GM13976 (cell line): ENCODE measurements around the gene OR6K6.
A peak's percentile ranks its signal among the peaks of the same experiment; 100 is the strongest.

Experiments
- DNase-seq: peaks from one replicate; pipeline ENCODE4 v3.0.0; 2012; ENCODE audit warnings: low spot score
- in situ Hi-C: fragments of 300-500 bp; cut with MboI; formaldehyde crosslinking; loops from one replicate; pipeline ENCODE4 v1.12.0; 2022; ENCODE audit warnings: low sequenced_read_pairs, mixed read lengths, inconsistent platforms; ENCODE audit not compliant: unreplicated experiment
- TF ChIP-seq, protein P1 (sequence below): IDR thresholded peaks from 2 replicates; pipeline ENCODE4 v1.5.1; 2012; ENCODE audit warnings: borderline replicate concordance, mild to moderate bottlenecking; ENCODE audit not compliant: insufficient read depth; ENCODE audit errors: extremely low read depth, missing control alignments, control extremely low read depth

The OR6K6 gene, protein sequence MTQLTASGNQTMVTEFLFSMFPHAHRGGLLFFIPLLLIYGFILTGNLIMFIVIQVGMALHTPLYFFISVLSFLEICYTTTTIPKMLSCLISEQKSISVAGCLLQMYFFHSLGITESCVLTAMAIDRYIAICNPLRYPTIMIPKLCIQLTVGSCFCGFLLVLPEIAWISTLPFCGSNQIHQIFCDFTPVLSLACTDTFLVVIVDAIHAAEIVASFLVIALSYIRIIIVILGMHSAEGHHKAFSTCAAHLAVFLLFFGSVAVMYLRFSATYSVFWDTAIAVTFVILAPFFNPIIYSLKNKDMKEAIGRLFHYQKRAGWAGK

GRCh38 chr1:158754420-158754819 lies at the start of gene OR6K6:
OR6K6 (plus strand) TSS chr1:158754720; CDS start chr1:158754888, 168 bp downstream.
- DNase-seq: no peak
- TF ChIP-seq, protein P1, sequence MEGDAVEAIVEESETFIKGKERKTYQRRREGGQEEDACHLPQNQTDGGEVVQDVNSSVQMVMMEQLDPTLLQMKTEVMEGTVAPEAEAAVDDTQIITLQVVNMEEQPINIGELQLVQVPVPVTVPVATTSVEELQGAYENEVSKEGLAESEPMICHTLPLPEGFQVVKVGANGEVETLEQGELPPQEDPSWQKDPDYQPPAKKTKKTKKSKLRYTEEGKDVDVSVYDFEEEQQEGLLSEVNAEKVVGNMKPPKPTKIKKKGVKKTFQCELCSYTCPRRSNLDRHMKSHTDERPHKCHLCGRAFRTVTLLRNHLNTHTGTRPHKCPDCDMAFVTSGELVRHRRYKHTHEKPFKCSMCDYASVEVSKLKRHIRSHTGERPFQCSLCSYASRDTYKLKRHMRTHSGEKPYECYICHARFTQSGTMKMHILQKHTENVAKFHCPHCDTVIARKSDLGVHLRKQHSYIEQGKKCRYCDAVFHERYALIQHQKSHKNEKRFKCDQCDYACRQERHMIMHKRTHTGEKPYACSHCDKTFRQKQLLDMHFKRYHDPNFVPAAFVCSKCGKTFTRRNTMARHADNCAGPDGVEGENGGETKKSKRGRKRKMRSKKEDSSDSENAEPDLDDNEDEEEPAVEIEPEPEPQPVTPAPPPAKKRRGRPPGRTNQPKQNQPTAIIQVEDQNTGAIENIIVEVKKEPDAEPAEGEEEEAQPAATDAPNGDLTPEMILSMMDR: no peak
- in situ Hi-C loops: no loop called here

- in situ Hi-C loops: no loop called here
- TF ChIP-seq, protein P1: no peak
- no peak for DNase-seq
These were observed 48.4 kb upstream of the OR6K6 start for GRCh38 chr1:158706096-158706495.

DNA sequence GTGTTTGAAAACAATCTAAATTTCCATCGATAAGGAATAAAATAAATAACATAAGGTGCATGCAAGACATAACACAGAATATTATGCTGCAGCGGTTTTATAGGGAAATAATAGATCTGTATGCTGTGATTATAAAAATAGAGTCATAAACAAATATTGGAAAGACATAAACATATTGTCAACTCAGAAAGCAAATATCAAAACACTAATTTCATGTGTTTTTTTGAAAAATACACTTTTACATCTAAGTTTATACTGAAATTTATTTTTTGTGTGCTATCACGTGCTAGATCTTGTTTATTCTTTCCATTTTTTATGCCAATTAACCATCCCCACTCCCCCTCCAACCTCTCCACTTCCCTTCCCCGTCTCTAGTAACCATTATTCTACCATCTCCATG lies 43.4 kb upstream of the OR6K6 start:
- in situ Hi-C loops: no loop called here
- TF ChIP-seq, protein P1: no peak

GRCh38 chr1:158714754-158715153 lies 39.8 kb upstream of the OR6K6 start:
- in situ Hi-C loops: no loop called here
- DNase-seq: no peak
- TF ChIP-seq, protein P1: no peak

More for the DNA sequence above, 43.4 kb upstream of the OR6K6 start:
- no peak for DNase-seq

DNA sequence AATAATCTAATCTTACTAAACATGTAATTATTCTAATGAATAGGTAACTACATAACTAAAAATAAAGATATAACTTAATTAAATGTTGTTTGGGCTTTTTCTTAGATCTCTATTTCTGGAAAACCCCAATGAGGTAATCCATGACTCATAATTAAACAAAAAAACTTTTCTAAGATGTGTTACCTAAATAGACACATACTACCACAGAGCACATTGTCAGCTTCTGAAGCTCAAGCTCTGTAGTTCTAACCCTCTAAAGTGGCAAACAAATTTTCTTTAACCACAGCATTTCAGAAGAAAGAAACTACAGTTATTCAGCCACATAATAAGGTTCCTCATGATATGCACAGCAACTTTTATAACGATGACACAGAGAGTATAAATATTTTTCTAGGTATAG lies 38.2 kb upstream of the OR6K6 start:
- peak; percentile 5 for DNase-seq
- in situ Hi-C loops: no loop called here
- TF ChIP-seq, protein P1: no peak

DNA sequence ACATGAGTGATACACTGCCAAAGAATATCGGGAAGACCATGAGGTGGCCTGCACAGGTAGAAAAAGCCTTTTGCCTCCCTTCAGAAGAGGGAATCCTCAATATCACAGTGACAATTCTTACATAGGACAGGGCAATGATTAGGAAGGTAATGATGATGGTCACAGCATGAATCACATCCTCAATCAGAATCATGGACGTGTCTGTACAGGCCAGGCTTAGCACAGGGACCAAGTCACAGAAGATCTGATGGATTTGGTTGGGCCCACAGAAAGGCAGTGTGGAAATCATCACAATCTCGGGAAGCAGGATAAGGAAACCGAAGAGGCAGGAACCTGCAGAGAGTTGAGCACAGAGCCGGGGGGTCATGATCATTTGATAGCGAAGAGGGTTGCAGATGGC lies 37.2 kb upstream of the OR6K6 start:
- in situ Hi-C loops: no loop called here
- TF ChIP-seq, protein P1: no peak
- no peak for DNase-seq

DNA sequence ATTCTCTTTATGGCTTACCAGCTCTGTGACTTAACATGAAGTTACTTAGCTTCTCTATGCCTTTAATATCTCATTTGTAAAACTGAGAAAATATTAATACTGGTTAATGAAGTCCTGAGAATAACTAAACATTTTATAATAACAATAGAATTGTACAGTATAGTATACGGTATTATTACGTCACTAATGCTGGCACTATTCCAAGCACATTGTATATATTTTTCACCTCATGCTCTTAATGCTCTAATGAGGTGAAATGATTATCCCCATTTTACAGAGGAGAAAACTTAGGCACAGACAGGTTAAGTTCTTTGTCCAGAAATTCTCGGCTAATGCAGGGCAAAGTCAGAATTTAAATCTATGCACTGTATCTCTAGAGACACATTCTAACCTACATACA lies 34.9 kb upstream of the OR6K6 start:
- in situ Hi-C loops: no loop called here

More for the DNA sequence above, 34.9 kb upstream of the OR6K6 start:
- DNase-seq: no peak
- TF ChIP-seq, protein P1: no peak
